Lung (tissue), 12 donors: Measurements from ENCODE around the gene ZDHHC8. TPM values are rescaled to one million over a fixed set of nuclear protein-coding genes. Genes with fewer than 3 reads are reported as not detected.

Experiments
- ATAC-seq: fragments of 200-7000 bp; cut with Tn5 transposase; one replicate; pipeline ENCODE4 v1.9.1; 2020; ENCODE audit warnings: moderate number of reproducible peaks; ENCODE audit not compliant: insufficient read depth, low FRiP score
- DNase-seq, 3 donors: peaks; one replicate each; pipeline ENCODE4 v3.0.0-alpha.2; 2013 to 2017
- H3K27ac ChIP-seq, 2 donors: one replicate each; pipeline ENCODE4 v1.5.1; 2013; ENCODE audit warnings: mild to moderate bottlenecking in 2 of 2, moderate library complexity in 2 of 2, control low read depth in 1 of 2, inconsistent platforms in 1 of 2, low read depth in 1 of 2, low read length in 1 of 2
- H3K27me3 ChIP-seq, 3 donors: one replicate each; pipeline ENCODE4 v1.5.1; 2013; ENCODE audit warnings: low read length in 2 of 3; ENCODE audit not compliant: control insufficient read depth in 3 of 3, insufficient read depth in 3 of 3
- H3K36me3 ChIP-seq, 4 donors: one replicate each; pipeline ENCODE4 v1.5.1; 2013; ENCODE audit warnings: low read length in 4 of 4, mild to moderate bottlenecking in 1 of 4, moderate library complexity in 1 of 4; ENCODE audit not compliant: control insufficient read depth in 4 of 4, insufficient read depth in 4 of 4
- H3K4me1 ChIP-seq, 5 donors: one replicate each; pipeline ENCODE4 v1.5.1; 2013; ENCODE audit warnings: low read length in 5 of 5, mild to moderate bottlenecking in 2 of 5, moderate library complexity in 1 of 5; ENCODE audit not compliant: control insufficient read depth in 5 of 5, insufficient read depth in 5 of 5
- H3K4me3 ChIP-seq: one replicate; pipeline ENCODE4 v1.5.1; 2013; ENCODE audit warnings: mild to moderate bottlenecking, control low read depth, moderate library complexity
- H3K9ac ChIP-seq, 2 donors: one replicate each; pipeline ENCODE4 v1.5.1; 2013; ENCODE audit warnings: low read length in 2 of 2, control low read depth in 1 of 2; ENCODE audit not compliant: insufficient read depth in 1 of 2
- H3K9me3 ChIP-seq, 4 donors: one replicate each; pipeline ENCODE4 v1.5.1; 2013; ENCODE audit warnings: low read length in 3 of 4, mild to moderate bottlenecking in 1 of 4, moderate library complexity in 1 of 4; ENCODE audit not compliant: control insufficient read depth in 4 of 4, insufficient read depth in 3 of 4
- CTCF ChIP-seq: IDR thresholded peaks from 2 replicates; pipeline ENCODE4 v1.5.1; 2012; ENCODE audit warnings: mild to moderate bottlenecking; ENCODE audit errors: control extremely low read depth, extremely low read depth
- WGBS, 2 donors: extraction: QIAGEN DNeasy Blood & Tissue Kit; methylation state at CpG; one replicate each; pipeline ENCODE4 v1.1.7; 2013; 5-methylcytosine and 5-hydroxymethylcytosine counted together
- polyA plus RNA-seq, 2 donors: library from polyadenylated mRNA; stranded (reverse); fragments of 200-250 nt; gene quantifications; one replicate each; pipeline ENCODE4 v1.2.1, GENCODE V29; 2013
- total RNA-seq, 2 donors: library from RNA; depleted of rRNA in 1 of 2; stranded (reverse); fragments of >200 nt in 1 of 2; gene quantifications; one replicate each; pipeline ENCODE4 v1.2.1, GENCODE V29; 2014 to 2021
- donor health status: control.
- donor health status: control.
- donor health status: Bipolar disorder and iron deficiency.
- donor health status: healthy.
- donor health status: DM: yes; HTN: yes; CAD: no.

The ZDHHC8 gene
- total and polyA plus RNA-seq, 4 donors: 28.4 to 75.1 (median 35.5) TPM

GRCh38 chr22:20155330-20156041, 23.9 kb downstream of the ZDHHC8 start:
- ATAC-seq (peak; percentile 3), DNase-seq (peak; percentile 19 to 47 (median 36))
- H3K4me1 ChIP-seq: no peaks in the 10 kb centered on the region
- H3K36me3 ChIP-seq: no peaks in the 10 kb centered on the region
- TF ChIP-seq CTCF: no peak
- 39 to 46% methylated on average over 28 to 30 of the region's 30 CpGs for WGBS, 2 donors
- no peak overlapping the region for H3K27ac ChIP-seq
- no peaks in the 10 kb centered on the region for H3K9me3 ChIP-seq
- H3K27me3 ChIP-seq: no peaks in the 10 kb centered on the region
- H3K4me3 ChIP-seq: no peak overlapping the region
- no peak overlapping the region for H3K9ac ChIP-seq

- Histone ChIP-seq H3K4me3 (no peak overlapping the region), H3K27ac (no peak overlapping the region), H3K36me3 (no peaks in the 10 kb centered on the region), H3K4me1 (no peaks in the 10 kb centered on the region), H3K9ac (no peak overlapping the region), H3K27me3 (no peaks in the 10 kb centered on the region), H3K9me3 (no peaks in the 10 kb centered on the region)
- WGBS, 2 donors: 65 to 68% methylated on average over 7 of the region's 7 CpGs
- ATAC-seq: no peak
- TF ChIP-seq CTCF: no peak
- DNase-seq: no peak
Observed at GRCh38 chr22:20156042-20156389, 24.4 kb downstream of the ZDHHC8 start.

GRCh38 chr22:20156611-20157429, 25.2 kb downstream of the ZDHHC8 start:
- H3K27me3 ChIP-seq: no peaks in the 10 kb centered on the region
- H3K27ac ChIP-seq: no peak overlapping the region
- WGBS, 2 donors: 48 to 51% methylated on average over 17 of the region's 17 CpGs
- H3K4me3 ChIP-seq: no peak overlapping the region
- H3K9ac ChIP-seq: no peak overlapping the region
- peak; percentile 71 to 84 (median 83) for DNase-seq
- ATAC-seq: peak; percentile 83
- H3K36me3 ChIP-seq: no peaks in the 10 kb centered on the region
- H3K4me1 ChIP-seq: no peaks in the 10 kb centered on the region
- no peaks in the 10 kb centered on the region for H3K9me3 ChIP-seq
- TF ChIP-seq CTCF: peak; percentile 100
